Endothelial cell of umbilical vein (primary cell): ENCODE measurements around the gene FZD1. TPM values are rescaled to one million over a fixed set of nuclear protein-coding genes. Genes with fewer than 3 reads are reported as not detected.

Source experiments
- BruUV-seq: library from RNA; stranded (reverse); fragments of 400-500 nt; replicated peaks from 2 replicates; lab custom pipeline; 2021; lab: Mats Ljungman, UMichigan
- CTCF ChIA-PET: fragments of 300-600, 350-600 bp; sonication (Branson Sonifier 250); formaldehyde crosslinking; loops from one replicate; lab custom pipeline; 2021; ENCODE audit warnings: antibody characterized with exemption, inconsistent platforms; lab: Charles Lee
- POLR2A ChIA-PET: fragments of 300-600, 350-600 bp; sonication (Branson Sonifier 250); formaldehyde crosslinking; loops from one replicate; lab custom pipeline; 2021; ENCODE audit warnings: antibody characterized with exemption, inconsistent platforms; lab: Charles Lee
- DNase-seq: peaks from one replicate; pipeline ENCODE4 v3.0.0-alpha.2; 2011; ENCODE audit warnings: low read depth, low spot score
- FAIRE-seq: peaks from 2 replicates; lab custom pipeline; 2011; peaks lifted over from hg19 to GRCh38; lab: Jason Lieb, UNC
- H2AFZ ChIP-seq: 2 replicates; pipeline ENCODE4 v1.6.0; 2012; ENCODE audit warnings: low read depth, low read length, control low read depth, inconsistent platforms
- H3K27ac ChIP-seq: 2 replicates; pipeline ENCODE4 v1.5.1; 2011; ENCODE audit warnings: low read depth, mild to moderate bottlenecking, control low read depth, low read length, moderate library complexity; ENCODE audit not compliant: insufficient read depth
- H3K27me3 ChIP-seq, 2 experiments: 2 replicates each; pipeline versions ENCODE4 v1.6.0 to v1.6.1; 2011; ENCODE audit warnings: low read length in 2 of 2, mixed read lengths in 1 of 2; ENCODE audit not compliant: control insufficient read depth in 2 of 2, insufficient read depth in 2 of 2
- H3K36me3 ChIP-seq, 2 experiments: 2 replicates in 1 of 2; 3 replicates in 1 of 2; pipeline ENCODE4 v1.5.1; 2011; ENCODE audit warnings: low read length in 2 of 2, mild to moderate bottlenecking in 1 of 2, moderate library complexity in 1 of 2; ENCODE audit not compliant: control insufficient read depth in 2 of 2, insufficient read depth in 2 of 2; ENCODE audit errors: extremely low read depth in 1 of 2
- H3K4me1 ChIP-seq: 3 replicates; pipeline ENCODE4 v1.5.1; 2011; ENCODE audit warnings: mild to moderate bottlenecking, low read length; ENCODE audit not compliant: control insufficient read depth, insufficient read depth; ENCODE audit errors: extremely low read depth
- H3K4me2 ChIP-seq: 2 replicates; pipeline ENCODE4 v1.6.1; 2011; ENCODE audit warnings: low read length, control low read depth, mixed read lengths; ENCODE audit not compliant: insufficient read depth
- H3K4me3 ChIP-seq, 3 experiments: fragments of 200-600 bp in 1 of 3; sonication (generic), shearing (Covaris generic) in 1 of 3; replicated peaks in 1 of 3; 2 replicates each; pipeline ENCODE4 v1.5.1; 2011 to 2016; ENCODE audit warnings: control low read depth in 3 of 3, low read length in 3 of 3, mild to moderate bottlenecking in 2 of 3, inconsistent platforms in 1 of 3, low read depth in 1 of 3, moderate library complexity in 1 of 3; ENCODE audit not compliant: insufficient read depth in 1 of 3
- H3K79me2 ChIP-seq: 2 replicates; pipeline ENCODE4 v1.6.0; 2012; ENCODE audit warnings: low read length, inconsistent platforms; ENCODE audit not compliant: control insufficient read depth, insufficient read depth
- H3K9ac ChIP-seq: replicated peaks from 2 replicates; pipeline ENCODE3; 2011; ENCODE audit warnings: low read length, control low read depth; ENCODE audit not compliant: insufficient read depth; ENCODE audit errors: extremely low read depth
- H3K9me1 ChIP-seq: replicated peaks from 3 replicates; pipeline ENCODE4 v1.6.0; 2011; ENCODE audit warnings: mild to moderate bottlenecking, low read length; ENCODE audit not compliant: control insufficient read depth, insufficient read depth; ENCODE audit errors: extremely low read depth
- H3K9me3 ChIP-seq: replicated peaks from 2 replicates; pipeline ENCODE4 v1.5.1; 2012; ENCODE audit warnings: low read length, inconsistent platforms; ENCODE audit not compliant: control insufficient read depth, insufficient read depth
- H4K20me1 ChIP-seq: replicated peaks from 2 replicates; pipeline ENCODE3; 2011; ENCODE audit warnings: mild to moderate bottlenecking, low read length; ENCODE audit not compliant: control insufficient read depth, insufficient read depth; ENCODE audit errors: extremely low read depth
- CTCF ChIP-seq, 2 donors: IDR thresholded peaks; 1 replicate in 1 of 2; 2 replicates in 1 of 2; pipeline ENCODE4 v1.5.1; 2011; ENCODE audit warnings: low read length in 2 of 2, mild to moderate bottlenecking in 2 of 2, moderate library complexity in 2 of 2, control low read depth in 1 of 2, inconsistent platforms in 1 of 2, low read depth in 1 of 2; ENCODE audit not compliant: insufficient read depth in 1 of 2; ENCODE audit errors: extremely low read depth in 1 of 2
- EZH2 ChIP-seq: IDR thresholded peaks from 2 replicates; pipeline ENCODE4 v1.6.1; 2012; ENCODE audit warnings: borderline replicate concordance, low read depth, mild to moderate bottlenecking, moderate library complexity, low read length, inconsistent platforms; ENCODE audit not compliant: severe bottlenecking
- FOS ChIP-seq: IDR thresholded peaks from 2 replicates; pipeline ENCODE4 v1.6.1; 2011; ENCODE audit warnings: mild to moderate bottlenecking, low read length, moderate library complexity, borderline replicate concordance; ENCODE audit not compliant: insufficient read depth
- GATA2 ChIP-seq: IDR thresholded peaks from 2 replicates; pipeline ENCODE4 v1.7.0; 2011; ENCODE audit warnings: low read depth, mild to moderate bottlenecking, moderate library complexity, mixed read lengths, low read length; ENCODE audit not compliant: insufficient read length, insufficient read depth
- JUN ChIP-seq: IDR thresholded peaks from 2 replicates; pipeline ENCODE4 v1.6.1; 2011; ENCODE audit warnings: borderline replicate concordance, low read depth; ENCODE audit not compliant: insufficient read length, insufficient read depth
- MAX ChIP-seq: IDR thresholded peaks from 2 replicates; pipeline ENCODE4 v1.6.1; 2011; ENCODE audit not compliant: insufficient read depth, insufficient read length
- MYC ChIP-seq: IDR thresholded peaks from one replicate; pipeline ENCODE4 v1.6.1; 2011; ENCODE audit warnings: mild to moderate bottlenecking, low read depth, low read length
- POLR2A ChIP-seq: IDR thresholded peaks from 2 replicates; pipeline ENCODE4 v1.6.1; 2012; ENCODE audit warnings: low read depth, mild to moderate bottlenecking, control low read depth, low read length
- POLR2AphosphoS5 ChIP-seq: IDR thresholded peaks from 2 replicates; pipeline ENCODE4 v1.6.1; 2012; ENCODE audit warnings: low read depth, mild to moderate bottlenecking, control low read depth, low read length, moderate library complexity; ENCODE audit not compliant: insufficient read depth
- dilution Hi-C: fragments of 300-500 bp; cut with MboI; formaldehyde crosslinking; loops from one replicate; pipeline ENCODE4 v1.15.0; 2019; ENCODE audit warnings: low sequenced_read_pairs; ENCODE audit not compliant: extremely low pct_ligation_motif_present
- intact Hi-C: fragments of 100-400 bp; cut with micrococcal nuclease; formaldehyde crosslinking; loops from one replicate; pipeline ENCODE4 v1.10.0; 2022
- polyA plus RNA-seq, 4 experiments: library from polyadenylated mRNA; depleted of rRNA in 3 of 4; stranded (reverse) in 3 of 4; unstranded in 1 of 4; fragments of >200 nt; gene quantifications; 2 replicates each; pipeline versions ENCODE4 v1.2.1 to v1.2.3, GENCODE V29; 2011 to 2012; ENCODE audit warnings: missing spikeins in 1 of 4
- total RNA-seq: library from RNA; stranded (reverse); gene quantifications from 2 replicates; pipeline ENCODE4 v1.2.3, GENCODE V29; 2021

The FZD1 gene
- total and polyA plus RNA-seq, 2 donors (not counting 3 experiments of a cell fraction or from before 2014, with no cell fraction given) = 2.4 to 3.4 TPM

GRCh38 chr7:91226411-91226810 is 37.8 kb upstream of the FZD1 start:
- ChIA-PET CTCF (no interaction called here), POLR2A (no interaction called here)
- no peaks in the 10 kb centered on the region for H3K36me3 ChIP-seq
- no peak overlapping the region for H3K9ac ChIP-seq
- H3K79me2 ChIP-seq = no peaks in the 10 kb centered on the region
- BruUV-seq = no TSS peak
- dilution Hi-C loops (no loop called here), intact Hi-C loops (no loop called here)
- DNase-seq (no peak), FAIRE-seq (no peak)
- no peaks in the 10 kb centered on the region for H3K9me3 ChIP-seq
- peaks cover 17% of the 10 kb centered on the region for H3K4me1 ChIP-seq
- TF ChIP-seq MYC (no peak), JUN (no peak), GATA2 (no peak), MAX (no peak), CTCF (IDR thresholded peaks at IDR 0.05; ENCODE audit: extremely low read depth in 1 of 2, insufficient read depth in 1 of 2, low read depth in 1 of 2, low read length in 2 of 2) (no peak), POLR2A (no peak), FOS (no peak), POLR2AphosphoS5 (no peak), EZH2 (no peak)
- no peaks in the 10 kb centered on the region for H4K20me1 ChIP-seq
- no peak overlapping the region for H3K4me2 ChIP-seq
- H3K27me3 ChIP-seq = no peaks in the 10 kb centered on the region
- no peak overlapping the region for H2AFZ ChIP-seq
- H3K4me3 ChIP-seq = no peak overlapping the region
- H3K9me1 ChIP-seq = peaks cover 2% of the 10 kb centered on the region
- no peak overlapping the region for H3K27ac ChIP-seq
